DND-41 (cell line): ENCODE data around the gene SUCLG2.

Experiments used
- ATAC-seq: fragments of 200-7000 bp; cut with Tn5 transposase; 3 replicates; pipeline ENCODE4 v1.9.1; 2021; ENCODE audit warnings: low read depth; ENCODE audit not compliant: insufficient read depth
- DNase-seq: peaks from one replicate; pipeline ENCODE4 v3.0.0-alpha.2; 2020
- H2AFZ ChIP-seq: 2 replicates; pipeline ENCODE4 v1.6.0; 2012; ENCODE audit warnings: low read depth, low read length
- H3K27ac ChIP-seq: 2 replicates; pipeline ENCODE4 v1.5.1; 2012; ENCODE audit warnings: low read length, inconsistent platforms
- H3K27me3 ChIP-seq: fragments of 200-600 bp; sonication (generic); 2 replicates; pipeline ENCODE4 v1.6.0; 2012; ENCODE audit warnings: low read length, mild to moderate bottlenecking, inconsistent platforms; ENCODE audit not compliant: insufficient read depth, poor library complexity
- H3K36me3 ChIP-seq: 2 replicates; pipeline ENCODE4 v1.5.1; 2012; ENCODE audit warnings: low read length, inconsistent platforms; ENCODE audit not compliant: insufficient read depth
- H3K4me1 ChIP-seq: 2 replicates; pipeline ENCODE4 v1.5.1; 2012; ENCODE audit warnings: mild to moderate bottlenecking, low read length; ENCODE audit not compliant: insufficient read depth
- H3K4me2 ChIP-seq: 2 replicates; pipeline ENCODE4 v1.6.0; 2012; ENCODE audit warnings: mild to moderate bottlenecking, moderate library complexity, low read length, inconsistent platforms; ENCODE audit not compliant: insufficient read depth
- H3K4me3 ChIP-seq, 2 experiments: fragments of 200-600 bp in 1 of 2; shearing (Covaris generic) in 1 of 2; 2 replicates each; pipeline ENCODE4 v1.5.1; 2012 to 2016; ENCODE audit warnings: inconsistent platforms in 2 of 2, low read length in 2 of 2, mild to moderate bottlenecking in 2 of 2, low read depth in 1 of 2, moderate library complexity in 1 of 2
- H3K79me2 ChIP-seq: 2 replicates; pipeline ENCODE4 v1.6.0; 2012; ENCODE audit warnings: low read length, inconsistent platforms; ENCODE audit not compliant: insufficient read depth
- H3K9ac ChIP-seq: 2 replicates; pipeline ENCODE4 v1.6.0; 2012; ENCODE audit warnings: low read depth, mild to moderate bottlenecking, inconsistent platforms, low read length, moderate library complexity
- H3K9me3 ChIP-seq: 2 replicates; pipeline ENCODE4 v1.5.1; 2012; ENCODE audit warnings: low read length, moderate library complexity, mild to moderate bottlenecking, inconsistent platforms; ENCODE audit not compliant: insufficient read depth, severe bottlenecking
- H4K20me1 ChIP-seq: 2 replicates; pipeline ENCODE4 v1.6.0; 2012; ENCODE audit warnings: low read length; ENCODE audit not compliant: insufficient read depth
- CTCF ChIP-seq: IDR thresholded peaks from 2 replicates; pipeline ENCODE4 v1.5.1; 2012; ENCODE audit warnings: borderline replicate concordance, low read length, moderate library complexity, mild to moderate bottlenecking; ENCODE audit not compliant: poor library complexity, severe bottlenecking; ENCODE audit errors: extremely low read depth
- EZH2 ChIP-seq: IDR thresholded peaks from 3 replicates; pipeline ENCODE4 v1.6.1; 2012; ENCODE audit warnings: borderline replicate concordance, low read depth, mild to moderate bottlenecking, moderate library complexity, low read length, inconsistent platforms; ENCODE audit not compliant: severe bottlenecking

SUCLG2 gene

GRCh38 chr3:67662733-67663132, 8.3 kb upstream of the SUCLG2 start:
- Histone ChIP-seq H3K4me3 (no peak overlapping the region), H3K9ac (no peak overlapping the region), H3K4me1 (peaks cover 10% of the 10 kb centered on the region), H3K27ac (no peak overlapping the region), H3K79me2 (no peaks in the 10 kb centered on the region), H3K4me2 (no peak overlapping the region), H3K9me3 (no peaks in the 10 kb centered on the region), H2AFZ (no peak overlapping the region), H3K27me3 (no peaks in the 10 kb centered on the region), H3K36me3 (no peaks in the 10 kb centered on the region), H4K20me1 (no peaks in the 10 kb centered on the region)
- peak; percentile 35 for TF ChIP-seq CTCF
- no peak for TF ChIP-seq EZH2
- peak; percentile 70 for ATAC-seq
- peak; percentile 15 for DNase-seq

GRCh38 chr3:67661089-67661488, 6.7 kb upstream of the SUCLG2 start:
- no peak for DNase-seq
- H3K36me3 ChIP-seq, result no peaks in the 10 kb centered on the region
- no peaks in the 10 kb centered on the region for H3K79me2 ChIP-seq
- no peak overlapping the region for H3K4me2 ChIP-seq
- H3K9ac ChIP-seq, result no peak overlapping the region
- ATAC-seq, result no peak
- no peak for TF ChIP-seq EZH2
- TF ChIP-seq CTCF, result no peak
- no peak overlapping the region for H3K27ac ChIP-seq
- H3K4me1 ChIP-seq, result peaks cover 11% of the 10 kb centered on the region
- H3K4me3 ChIP-seq, result no peak overlapping the region
- H3K27me3 ChIP-seq, result no peaks in the 10 kb centered on the region
- H2AFZ ChIP-seq, result no peak overlapping the region
- H4K20me1 ChIP-seq, result no peaks in the 10 kb centered on the region
- H3K9me3 ChIP-seq, result no peaks in the 10 kb centered on the region

GRCh38 chr3:67657192-67657591, 2.8 kb upstream of the SUCLG2 start:
- TF ChIP-seq CTCF (no peak), EZH2 (no peak)
- Histone ChIP-seq H3K9ac (no peak overlapping the region), H3K4me3 (no peak overlapping the region), H4K20me1 (no peaks in the 10 kb centered on the region), H3K79me2 (peaks cover 14% of the 10 kb centered on the region), H3K27ac (no peak overlapping the region), H3K4me1 (peaks cover 35% of the 10 kb centered on the region), H3K4me2 (no peak overlapping the region), H3K9me3 (no peaks in the 10 kb centered on the region), H2AFZ (no peak overlapping the region), H3K27me3 (no peaks in the 10 kb centered on the region), H3K36me3 (no peaks in the 10 kb centered on the region)
- no peak for DNase-seq
- ATAC-seq, result no peak

- Histone ChIP-seq H3K4me1 (peaks cover 35% of the 10 kb centered on the region), H3K4me2 (no peak overlapping the region), H3K4me3 (no peak overlapping the region), H4K20me1 (no peaks in the 10 kb centered on the region), H3K27ac (no peak overlapping the region), H3K79me2 (peaks cover 14% of the 10 kb centered on the region), H3K9ac (no peak overlapping the region), H3K36me3 (no peaks in the 10 kb centered on the region), H2AFZ (no peak overlapping the region), H3K9me3 (no peaks in the 10 kb centered on the region), H3K27me3 (no peaks in the 10 kb centered on the region)
- DNase-seq (no peak), ATAC-seq (no peak)
- no peak for TF ChIP-seq EZH2
- TF ChIP-seq CTCF, result no peak
Observed at GRCh38 chr3:67656614-67657013, 2.2 kb upstream of the SUCLG2 start.
